Measurements from ENCODE around the gene PM20D2.

The PM20D2 gene

GRCh38 chr6:89209457-89209856, 63.6 kb downstream of the PM20D2 start:
- no peak overlapping the region for H3K4me3 ChIP-seq (ENCODE audit: low read depth, low read length, poor library complexity, severe bottlenecking)
- TF ChIP-seq CTCF (IDR thresholded peaks at IDR 0.05; ENCODE audit: low read length) (no peak), EZH2 (IDR thresholded peaks at IDR 0.05; ENCODE audit: borderline replicate concordance, low read length) (no peak)
- H4K20me1 ChIP-seq (ENCODE audit: insufficient read depth, low read length): no peaks in the 10 kb centered on the region
- no peak overlapping the region for H3K4me2 ChIP-seq (ENCODE audit: low read length)
- H3K9ac ChIP-seq (ENCODE audit: low read length): no peak overlapping the region
- no peaks in the 10 kb centered on the region for H3K9me3 ChIP-seq (ENCODE audit: low read length)
- no peak overlapping the region for H2AFZ ChIP-seq (ENCODE audit: low read length)
- H3K79me2 ChIP-seq (ENCODE audit: insufficient read depth, low read length): no peaks in the 10 kb centered on the region
- H3K36me3 ChIP-seq (ENCODE audit: insufficient read depth, low read length): no peaks in the 10 kb centered on the region
- no peak overlapping the region for H3K27ac ChIP-seq (ENCODE audit: low read depth, low read length, poor library complexity, severe bottlenecking)
- no peaks in the 10 kb centered on the region for H3F3A ChIP-seq (ENCODE audit: insufficient read depth, low read length)
- H3K27me3 ChIP-seq (ENCODE audit: insufficient read depth, low read length): no peaks in the 10 kb centered on the region
- H3K4me1 ChIP-seq (ENCODE audit: insufficient read depth, low read length, severe bottlenecking): no peaks in the 10 kb centered on the region
- H3K9me2 ChIP-seq (ENCODE audit: low read depth, low read length): no peaks in the 10 kb centered on the region

GRCh38 chr6:89212472-89212871, 66.6 kb downstream of the PM20D2 start:
- H3F3A ChIP-seq (ENCODE audit: insufficient read depth, low read length): no peaks in the 10 kb centered on the region
- no peak overlapping the region for H3K9ac ChIP-seq (ENCODE audit: low read length)
- H2AFZ ChIP-seq (ENCODE audit: low read length): no peak overlapping the region
- no peaks in the 10 kb centered on the region for H4K20me1 ChIP-seq (ENCODE audit: insufficient read depth, low read length)
- no peak for TF ChIP-seq CTCF (IDR thresholded peaks at IDR 0.05; ENCODE audit: low read length)
- TF ChIP-seq EZH2 (IDR thresholded peaks at IDR 0.05; ENCODE audit: borderline replicate concordance, low read length): no peak
- H3K36me3 ChIP-seq (ENCODE audit: insufficient read depth, low read length): no peaks in the 10 kb centered on the region
- no peaks in the 10 kb centered on the region for H3K79me2 ChIP-seq (ENCODE audit: insufficient read depth, low read length)
- H3K9me3 ChIP-seq (ENCODE audit: low read length): no peaks in the 10 kb centered on the region
- H3K27me3 ChIP-seq (ENCODE audit: insufficient read depth, low read length): peaks cover under 1% of the 10 kb centered on the region; the same call in 1 of the 2 replicates
- H3K4me1 ChIP-seq (ENCODE audit: insufficient read depth, low read length, severe bottlenecking): no peaks in the 10 kb centered on the region
- H3K9me2 ChIP-seq (ENCODE audit: low read depth, low read length): no peaks in the 10 kb centered on the region
- H3K27ac ChIP-seq (ENCODE audit: low read depth, low read length, poor library complexity, severe bottlenecking): no peak overlapping the region
- no peak overlapping the region for H3K4me3 ChIP-seq (ENCODE audit: low read depth, low read length, poor library complexity, severe bottlenecking)
- no peak overlapping the region for H3K4me2 ChIP-seq (ENCODE audit: low read length)

GRCh38 chr6:89214197-89214596, 68.3 kb downstream of the PM20D2 start:
- Histone ChIP-seq H4K20me1 (ENCODE audit: insufficient read depth, low read length) (no peaks in the 10 kb centered on the region), H3K4me3 (ENCODE audit: low read depth, low read length, poor library complexity, severe bottlenecking) (no peak overlapping the region), H3K4me1 (ENCODE audit: insufficient read depth, low read length, severe bottlenecking) (no peaks in the 10 kb centered on the region), H3K27ac (ENCODE audit: low read depth, low read length, poor library complexity, severe bottlenecking) (no peak overlapping the region), H3K9me3 (ENCODE audit: low read length) (no peaks in the 10 kb centered on the region), H3K9me2 (ENCODE audit: low read depth, low read length) (no peaks in the 10 kb centered on the region), H3K36me3 (ENCODE audit: insufficient read depth, low read length) (no peaks in the 10 kb centered on the region), H3K4me2 (ENCODE audit: low read length) (no peak overlapping the region), H3K27me3 (ENCODE audit: insufficient read depth, low read length) (peaks cover 9% of the 10 kb centered on the region), H3K79me2 (ENCODE audit: insufficient read depth, low read length) (no peaks in the 10 kb centered on the region), H3K9ac (ENCODE audit: low read length) (no peak overlapping the region), H3F3A (ENCODE audit: insufficient read depth, low read length) (no peaks in the 10 kb centered on the region), H2AFZ (ENCODE audit: low read length) (no peak overlapping the region)
- TF ChIP-seq EZH2 (IDR thresholded peaks at IDR 0.05; ENCODE audit: borderline replicate concordance, low read length) (no peak), CTCF (IDR thresholded peaks at IDR 0.05; ENCODE audit: low read length) (no peak)

All from OCI-LY1 (cell line).